22Rv1 (cell line): Measurements from ENCODE around the gene MAST4.

Experiments
- ZFX ChIP-seq: fragments of 450-650 bp; IDR thresholded peaks from 2 replicates; pipeline ENCODE4 v1.6.1; 2017; ENCODE audit warnings: antibody characterized with exemption, borderline replicate concordance
- TF ChIP-seq, protein P1 (sequence below): fragments of 450-650 bp; IDR thresholded peaks from 2 replicates; pipeline ENCODE4 v1.5.1; 2017; ENCODE audit warnings: mild to moderate bottlenecking

DNA sequence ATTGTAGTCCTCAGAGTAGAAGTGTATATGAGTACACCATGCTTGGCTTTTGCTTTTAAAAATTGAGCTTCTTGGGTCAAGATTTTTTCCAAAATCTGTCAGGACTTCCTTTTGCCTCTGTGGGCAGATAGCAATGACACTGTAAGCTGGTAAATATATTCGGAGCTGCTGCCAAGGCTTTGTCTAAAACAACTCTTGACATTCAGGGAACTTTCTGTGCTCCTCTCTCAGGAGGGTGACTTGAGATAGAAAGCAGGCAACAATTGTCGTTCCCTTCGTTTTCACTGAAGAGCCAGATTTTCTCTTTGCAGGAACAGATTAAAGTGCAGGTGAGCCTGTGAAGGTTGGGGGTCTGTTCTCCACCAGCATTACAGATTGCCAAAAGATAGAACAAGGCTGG, 230.5 kb downstream of the MAST4 start:
- TF ChIP-seq, protein P1, sequence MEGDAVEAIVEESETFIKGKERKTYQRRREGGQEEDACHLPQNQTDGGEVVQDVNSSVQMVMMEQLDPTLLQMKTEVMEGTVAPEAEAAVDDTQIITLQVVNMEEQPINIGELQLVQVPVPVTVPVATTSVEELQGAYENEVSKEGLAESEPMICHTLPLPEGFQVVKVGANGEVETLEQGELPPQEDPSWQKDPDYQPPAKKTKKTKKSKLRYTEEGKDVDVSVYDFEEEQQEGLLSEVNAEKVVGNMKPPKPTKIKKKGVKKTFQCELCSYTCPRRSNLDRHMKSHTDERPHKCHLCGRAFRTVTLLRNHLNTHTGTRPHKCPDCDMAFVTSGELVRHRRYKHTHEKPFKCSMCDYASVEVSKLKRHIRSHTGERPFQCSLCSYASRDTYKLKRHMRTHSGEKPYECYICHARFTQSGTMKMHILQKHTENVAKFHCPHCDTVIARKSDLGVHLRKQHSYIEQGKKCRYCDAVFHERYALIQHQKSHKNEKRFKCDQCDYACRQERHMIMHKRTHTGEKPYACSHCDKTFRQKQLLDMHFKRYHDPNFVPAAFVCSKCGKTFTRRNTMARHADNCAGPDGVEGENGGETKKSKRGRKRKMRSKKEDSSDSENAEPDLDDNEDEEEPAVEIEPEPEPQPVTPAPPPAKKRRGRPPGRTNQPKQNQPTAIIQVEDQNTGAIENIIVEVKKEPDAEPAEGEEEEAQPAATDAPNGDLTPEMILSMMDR = no peak
- no peak for TF ChIP-seq ZFX
